Inferior parietal cortex (tissue), 1 donor: ENCODE results near the gene ITPKA.

Experiments
- DNase-seq: peaks from one replicate; pipeline ENCODE4 v3.0.0-alpha.2; 2016; ENCODE audit errors: extremely low spot score

The ITPKA gene

DNA sequence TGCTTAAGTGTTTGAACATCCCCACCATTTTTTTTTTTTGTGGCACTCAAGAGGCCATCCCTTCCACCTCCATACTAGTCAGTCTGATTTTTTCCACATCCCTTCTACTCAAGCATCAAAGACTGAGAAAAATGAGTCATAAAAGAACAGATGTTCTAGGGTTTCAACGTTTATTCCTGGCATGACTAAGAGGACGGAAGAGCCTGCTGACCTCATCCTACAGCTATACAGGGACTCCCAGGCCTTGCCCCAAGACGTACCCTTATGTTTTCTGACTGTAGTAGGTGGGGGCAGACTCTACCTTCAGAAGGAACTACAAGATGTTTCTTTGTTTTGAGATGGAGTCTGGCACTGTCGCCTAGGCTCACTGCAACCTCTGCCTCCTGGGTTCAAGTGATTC lies 3.3 kb upstream of the ITPKA start:
- DNase-seq: no peak

DNA sequence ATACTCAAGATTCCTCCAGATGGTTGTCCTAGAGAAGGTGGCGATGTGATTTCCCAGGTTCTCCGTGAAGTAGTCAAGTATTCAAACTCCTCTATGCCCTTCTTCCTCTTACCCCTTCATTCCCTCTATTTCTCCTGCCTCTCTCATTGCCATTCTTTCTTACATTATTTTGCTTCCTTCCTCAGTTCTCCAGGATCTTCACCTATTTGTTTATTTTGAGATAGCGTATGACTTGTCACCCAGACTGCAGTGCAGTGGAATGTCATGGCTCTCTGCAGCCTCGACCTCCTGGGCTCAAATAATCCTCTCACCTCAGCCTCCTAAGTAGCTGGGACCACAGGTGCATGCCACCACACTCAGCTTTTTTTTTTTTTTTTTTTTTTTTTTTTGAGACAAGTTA lies 1.8 kb upstream of the ITPKA start:
- no peak for DNase-seq

- DNase-seq: no peak
Measured at GRCh38 chr15:41492597-41493204, 973 bp upstream of the ITPKA start.

DNA sequence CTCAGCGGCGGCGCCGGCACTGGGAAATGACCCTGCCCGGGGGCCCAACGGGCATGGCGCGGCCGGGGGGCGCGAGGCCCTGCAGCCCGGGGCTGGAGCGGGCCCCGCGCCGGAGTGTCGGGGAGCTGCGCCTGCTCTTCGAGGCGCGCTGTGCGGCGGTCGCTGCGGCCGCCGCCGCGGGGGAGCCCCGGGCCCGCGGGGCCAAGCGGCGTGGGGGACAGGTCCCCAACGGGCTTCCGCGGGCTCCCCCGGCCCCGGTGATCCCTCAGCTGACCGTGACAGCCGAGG lies 172 bp downstream of the ITPKA start:
- DNase-seq: no peak

- DNase-seq: no peak
Measured at GRCh38 chr15:41494190-41494921, 682 bp downstream of the ITPKA start.

GRCh38 chr15:41494922-41495735 lies 1.5 kb downstream of the ITPKA start:
- DNase-seq: no peak

DNA sequence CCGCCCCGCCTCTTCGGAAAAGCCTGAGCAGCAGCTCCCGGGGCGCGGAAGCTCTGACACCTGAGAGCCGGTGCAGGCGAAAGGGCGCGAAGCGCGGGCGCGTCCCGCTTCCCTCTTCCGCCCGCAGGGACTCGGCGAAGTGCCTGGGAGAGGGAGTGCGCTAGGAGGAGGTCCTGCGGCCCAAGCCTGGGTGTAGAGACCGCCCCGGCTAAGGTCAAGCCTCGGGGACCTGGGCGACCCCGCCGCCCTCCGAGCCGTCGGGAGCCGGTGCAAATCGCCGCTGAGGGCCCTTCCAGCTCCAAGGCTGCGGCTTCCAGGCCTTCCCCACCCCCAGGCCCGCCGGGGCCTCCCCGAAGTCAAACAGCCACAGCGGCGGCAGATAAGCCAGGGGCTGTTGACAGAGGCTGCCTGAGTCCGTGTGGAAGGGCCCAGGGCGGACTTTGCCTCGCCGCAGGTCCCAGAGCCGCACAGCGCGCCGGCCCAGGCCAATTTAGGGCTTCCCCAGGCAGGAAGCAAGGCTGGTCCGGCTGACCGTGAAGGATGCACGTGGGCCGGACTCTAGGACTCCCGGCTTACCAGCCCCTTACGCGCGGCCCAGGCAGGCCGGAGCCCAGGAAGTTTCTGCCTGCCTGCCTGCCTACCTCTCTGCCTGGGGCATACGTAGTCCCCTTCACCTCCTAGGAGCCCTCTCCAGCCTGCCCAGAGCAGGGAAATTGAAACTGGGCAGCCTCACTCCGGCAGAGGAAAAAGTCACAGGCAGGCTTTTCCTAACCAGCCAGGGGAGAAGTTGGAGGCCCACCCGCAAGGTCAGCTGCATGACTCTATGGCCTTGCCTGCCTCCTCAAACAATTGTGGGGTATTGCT lies 2.3 kb downstream of the ITPKA start:
- DNase-seq: no peak

GRCh38 chr15:41498657-41499056 lies 5.0 kb downstream of the ITPKA start:
- DNase-seq: no peak

GRCh38 chr15:41499109-41499851 lies 5.6 kb downstream of the ITPKA start:
- no peak for DNase-seq

DNA sequence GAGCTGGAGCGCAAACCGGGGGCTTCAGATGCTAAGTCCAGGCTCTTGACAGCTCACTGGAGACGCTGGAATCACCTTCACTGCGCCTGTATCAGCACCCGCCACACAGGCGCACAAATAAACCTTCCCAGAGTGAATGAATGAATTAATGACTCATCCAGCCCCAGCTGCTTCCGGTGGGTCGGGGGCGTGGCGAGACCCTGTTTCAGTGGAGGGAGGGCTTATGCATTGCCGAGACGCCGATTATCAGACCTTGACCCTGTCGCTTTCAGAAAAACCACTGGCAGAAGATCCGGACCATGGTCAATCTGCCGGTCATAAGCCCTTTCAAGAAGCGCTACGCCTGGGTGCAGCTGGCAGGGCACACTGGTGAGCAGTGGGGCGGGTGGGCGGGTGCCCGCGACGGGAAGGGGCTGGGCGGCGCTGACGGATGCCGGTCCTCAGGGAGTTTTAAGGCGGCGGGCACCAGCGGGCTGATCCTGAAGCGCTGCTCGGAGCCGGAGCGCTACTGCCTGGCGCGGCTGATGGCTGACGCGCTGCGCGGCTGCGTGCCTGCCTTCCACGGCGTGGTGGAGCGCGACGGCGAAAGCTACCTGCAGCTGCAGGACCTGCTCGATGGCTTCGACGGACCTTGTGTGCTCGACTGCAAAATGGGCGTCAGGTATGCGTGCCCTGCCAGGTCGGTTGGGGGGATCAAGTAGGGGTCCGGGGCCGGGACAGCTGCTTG lies 7.7 kb downstream of the ITPKA start:
- DNase-seq: no peak

DNA sequence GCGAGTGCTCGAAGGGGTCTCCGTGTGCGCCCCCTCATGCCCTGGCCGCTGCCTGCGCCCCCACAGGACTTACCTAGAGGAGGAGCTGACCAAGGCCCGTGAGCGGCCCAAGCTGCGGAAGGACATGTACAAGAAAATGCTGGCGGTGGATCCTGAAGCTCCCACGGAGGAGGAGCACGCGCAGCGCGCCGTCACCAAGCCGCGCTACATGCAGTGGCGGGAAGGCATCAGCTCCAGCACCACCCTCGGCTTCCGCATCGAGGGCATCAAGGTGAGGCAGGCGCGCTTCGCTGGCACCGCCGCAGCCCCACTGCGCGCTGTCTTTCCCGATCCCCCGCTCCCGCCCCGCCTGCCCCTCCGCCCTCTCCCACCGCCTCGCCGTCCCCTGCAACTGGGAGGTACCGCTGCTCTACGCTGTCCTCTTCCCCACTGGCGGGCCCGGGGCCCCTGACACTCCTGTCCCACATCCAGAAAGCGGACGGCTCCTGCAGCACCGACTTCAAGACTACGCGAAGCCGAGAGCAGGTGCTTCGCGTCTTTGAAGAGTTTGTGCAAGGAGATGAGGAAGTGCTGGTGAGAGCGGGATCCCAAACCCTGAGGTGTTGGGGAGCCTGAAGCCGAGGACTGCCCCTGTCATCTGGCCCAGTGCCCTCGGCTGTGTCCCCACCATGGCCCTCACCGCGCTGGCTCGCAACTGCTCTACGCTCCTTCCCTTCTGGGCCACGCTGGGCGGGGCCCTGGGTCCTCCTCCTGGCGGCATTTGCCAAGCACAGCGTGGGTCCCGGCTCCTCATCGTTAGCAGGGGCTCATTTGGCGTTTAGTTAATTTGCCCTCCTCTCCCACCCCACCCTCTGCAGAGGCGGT lies 8.5 kb downstream of the ITPKA start:
- DNase-seq: no peak

GRCh38 chr15:41502795-41503668 lies 9.4 kb downstream of the ITPKA start:
- DNase-seq: no peak

DNA sequence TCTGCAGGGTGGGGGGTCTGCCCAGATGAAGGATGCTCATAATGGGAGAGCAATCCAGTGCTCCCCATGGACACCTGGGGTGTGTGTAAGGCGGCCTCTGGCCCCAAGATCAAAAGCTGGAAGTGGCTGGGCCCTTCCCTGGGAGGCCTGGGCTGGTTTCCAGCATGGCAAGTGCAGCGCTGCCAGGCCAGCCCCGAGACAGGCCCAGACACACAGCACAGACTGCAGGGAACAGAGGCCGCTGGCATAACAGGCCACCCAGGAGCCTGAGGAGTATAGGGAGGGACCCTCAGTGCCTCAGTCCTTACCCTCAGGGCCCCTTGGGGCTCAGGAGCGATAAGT lies 10.0 kb downstream of the ITPKA start:
- DNase-seq: no peak

- DNase-seq: no peak
Measured at GRCh38 chr15:41504751-41505492, 11.2 kb downstream of the ITPKA start.

DNA sequence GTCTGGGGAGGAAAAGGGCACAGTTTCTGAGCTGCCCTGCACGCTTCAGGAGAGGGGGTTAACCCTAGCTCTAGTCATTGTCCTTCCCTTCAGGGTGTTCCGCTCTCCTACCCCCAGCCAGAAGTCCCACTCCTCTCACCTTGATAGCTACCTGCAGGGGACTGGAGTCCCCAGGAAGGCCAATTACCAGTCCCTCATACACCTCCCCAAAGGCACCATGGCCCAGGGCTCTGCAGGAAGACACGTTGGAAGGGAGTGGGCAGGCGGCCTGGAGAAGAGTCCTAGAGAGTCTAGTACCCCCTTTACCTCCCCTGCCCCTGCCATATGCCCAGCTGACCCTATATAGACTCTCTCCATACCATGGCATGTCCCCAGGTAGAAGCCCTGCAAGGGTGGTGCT lies 12.1 kb downstream of the ITPKA start:
- DNase-seq: no peak

- DNase-seq: no peak
Measured at GRCh38 chr15:41506796-41507341, 13.2 kb downstream of the ITPKA start.

- DNase-seq: no peak
Measured at GRCh38 chr15:41507820-41508290, 14.2 kb downstream of the ITPKA start.

GRCh38 chr15:41510728-41511127 lies 17.1 kb downstream of the ITPKA start:
- no peak for DNase-seq
